M059J (cell line): ENCODE results near the gene DPAGT1. TPM values are rescaled to one million over a fixed set of nuclear protein-coding genes. Genes with fewer than 3 reads are reported as not detected.
A peak's percentile ranks its signal among the peaks of the same experiment; 100 is the strongest.
"Not testable (repeated sequence)": the region's sequence is repeated elsewhere in the genome, so short reads cannot be mapped to it uniquely, and the experiment has no call there.

Experiments used
- DNase-seq: peaks from one replicate; pipeline ENCODE4 v3.0.0-alpha.2; 2012; ENCODE audit warnings: low read depth
- total RNA-seq: library from RNA; depleted of rRNA; stranded (reverse); fragments of >200 nt; shearing (Covaris generic); gene quantifications from 2 replicates; pipeline ENCODE4 v1.2.3, GENCODE V29; 2014; rRNA removed

The DPAGT1 gene
- total RNA-seq = 42.1 and 50.9 TPM in 2 replicates

GRCh38 chr11:119101759-119102423 lies at the start of gene DPAGT1:
TSS of gene DPAGT1 (minus strand) at chr11:119101853. CDS start at chr11:119101655, 198 bp downstream.
- peak; percentile 97 for DNase-seq

GRCh38 chr11:119149786-119150275 lies 48.2 kb upstream of the DPAGT1 start:
- no peak for DNase-seq

- peak; percentile 12 for DNase-seq
Measured at GRCh38 chr11:119149018-119149785, 47.5 kb upstream of the DPAGT1 start, which contains the start of gene ABCG4. TSS of gene ABCG4 (plus strand) at chr11:119149052. CDS start at chr11:119149966, 914 bp downstream.

- DNase-seq = no peak
Measured at GRCh38 chr11:119148720-119149017, 47.0 kb upstream of the DPAGT1 start.

- DNase-seq = no peak
Measured at GRCh38 chr11:119147604-119148333, 46.1 kb upstream of the DPAGT1 start.

- DNase-seq = no peak
Measured at GRCh38 chr11:119145551-119145950, 43.9 kb upstream of the DPAGT1 start.

GRCh38 chr11:119144825-119145486 lies 43.3 kb upstream of the DPAGT1 start:
- peak; percentile 72 for DNase-seq

GRCh38 chr11:119139276-119139675 lies 37.6 kb upstream of the DPAGT1 start:
- DNase-seq = not testable (repeated sequence)

- peak; percentile 14 for DNase-seq
Measured at GRCh38 chr11:119134389-119134978, 32.8 kb upstream of the DPAGT1 start.

- DNase-seq = peak; percentile 28
Measured at GRCh38 chr11:119130662-119131061, 29.0 kb upstream of the DPAGT1 start.

- DNase-seq = no peak
Measured at GRCh38 chr11:119126675-119127268, 25.1 kb upstream of the DPAGT1 start.

GRCh38 chr11:119125821-119126220 lies 24.2 kb upstream of the DPAGT1 start:
- no peak for DNase-seq

- DNase-seq = no peak
Measured at GRCh38 chr11:119121811-119122124, 20.1 kb upstream of the DPAGT1 start.

GRCh38 chr11:119121008-119121810 lies 19.6 kb upstream of the DPAGT1 start, which contains the start of gene HINFP:
TSS of gene HINFP (plus strand) at chr11:119121580. CDS start at chr11:119126945, 5,365 bp downstream.
- peak; percentile 98 for DNase-seq

- DNase-seq = peak; percentile 65
Measured at GRCh38 chr11:119120639-119121007, 19.0 kb upstream of the DPAGT1 start.

- no peak for DNase-seq
Measured at GRCh38 chr11:119118946-119119345, 17.3 kb upstream of the DPAGT1 start.

- no peak for DNase-seq
Measured at GRCh38 chr11:119118227-119118626, 16.6 kb upstream of the DPAGT1 start.

- no peak for DNase-seq
Measured at GRCh38 chr11:119117004-119117706, 15.5 kb upstream of the DPAGT1 start.

- no peak for DNase-seq
Measured at GRCh38 chr11:119116601-119117000, 14.9 kb upstream of the DPAGT1 start.

- DNase-seq = no peak
Measured at GRCh38 chr11:119116235-119116594, 14.6 kb upstream of the DPAGT1 start.
